Activated CD4-positive, alpha-beta T cell treated with anti-CD3 and anti-CD28 coated beads, Interleukin-2, Interleukin-4, amounts not matched to agents 100 ng/mL and 50 ng/mL, durations not matched to agents 16 hours and 8 hours (primary cell): Measurements from ENCODE around the gene ID1.
"Not testable (repeated sequence)": the region's sequence is repeated elsewhere in the genome, so short reads cannot be mapped to it uniquely, and the experiment has no call there.

ENCODE experiments used
- DNase-seq: peaks from one replicate; pipeline ENCODE4 v3.0.0-alpha.2; 2020; ENCODE audit warnings: low spot score

Gene ID1

DNA sequence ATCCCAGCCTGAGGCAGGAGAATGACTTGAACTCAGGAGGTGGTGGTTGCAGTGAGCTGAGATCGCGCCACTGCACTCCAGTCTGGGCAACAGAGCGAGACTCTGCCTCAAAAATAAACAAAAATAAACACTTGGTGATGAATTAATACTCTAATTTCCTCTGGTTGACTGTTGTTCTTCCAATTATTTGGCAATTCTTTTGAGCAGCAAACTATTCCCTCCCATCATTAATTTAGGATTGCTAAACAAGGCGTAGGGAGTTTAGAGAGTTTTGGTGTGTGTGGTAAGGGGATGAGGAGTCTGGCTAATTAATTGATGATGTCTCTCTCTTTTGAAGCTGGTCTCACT, 2.7 kb upstream of the ID1 start:
- DNase-seq: no peak

DNA sequence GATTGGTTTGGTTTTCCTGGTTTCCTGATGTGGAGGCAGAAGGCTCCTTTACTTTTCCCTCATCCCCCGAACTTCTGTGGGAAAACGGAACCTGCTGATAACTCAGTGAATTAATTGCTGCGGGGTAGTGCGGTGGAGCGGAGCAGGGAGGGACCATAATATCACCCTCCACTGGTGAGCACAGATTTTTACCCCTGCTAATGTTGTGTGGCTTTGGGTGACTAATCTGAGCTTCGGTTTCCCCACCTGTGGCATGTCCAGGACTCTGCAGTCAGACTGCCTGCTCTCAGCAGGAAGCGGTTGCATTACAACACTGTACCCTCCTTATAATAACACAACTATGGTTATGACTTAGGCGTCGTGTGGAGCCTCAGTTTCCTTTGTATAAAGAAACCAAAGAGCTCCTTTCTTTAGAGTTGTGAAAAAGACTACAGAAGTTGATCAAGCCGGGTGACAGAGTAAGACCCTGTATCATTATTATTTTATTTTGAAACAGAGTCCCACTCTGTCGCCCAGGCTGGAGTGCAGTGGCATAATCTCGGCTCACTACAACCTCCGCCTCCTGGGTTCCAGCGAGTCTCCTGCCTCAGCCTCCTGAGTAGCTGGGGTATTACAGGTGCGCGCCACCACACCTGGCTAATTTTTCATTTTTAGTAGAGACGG, 2.2 kb upstream of the ID1 start:
- DNase-seq: peak; percentile 92

DNA sequence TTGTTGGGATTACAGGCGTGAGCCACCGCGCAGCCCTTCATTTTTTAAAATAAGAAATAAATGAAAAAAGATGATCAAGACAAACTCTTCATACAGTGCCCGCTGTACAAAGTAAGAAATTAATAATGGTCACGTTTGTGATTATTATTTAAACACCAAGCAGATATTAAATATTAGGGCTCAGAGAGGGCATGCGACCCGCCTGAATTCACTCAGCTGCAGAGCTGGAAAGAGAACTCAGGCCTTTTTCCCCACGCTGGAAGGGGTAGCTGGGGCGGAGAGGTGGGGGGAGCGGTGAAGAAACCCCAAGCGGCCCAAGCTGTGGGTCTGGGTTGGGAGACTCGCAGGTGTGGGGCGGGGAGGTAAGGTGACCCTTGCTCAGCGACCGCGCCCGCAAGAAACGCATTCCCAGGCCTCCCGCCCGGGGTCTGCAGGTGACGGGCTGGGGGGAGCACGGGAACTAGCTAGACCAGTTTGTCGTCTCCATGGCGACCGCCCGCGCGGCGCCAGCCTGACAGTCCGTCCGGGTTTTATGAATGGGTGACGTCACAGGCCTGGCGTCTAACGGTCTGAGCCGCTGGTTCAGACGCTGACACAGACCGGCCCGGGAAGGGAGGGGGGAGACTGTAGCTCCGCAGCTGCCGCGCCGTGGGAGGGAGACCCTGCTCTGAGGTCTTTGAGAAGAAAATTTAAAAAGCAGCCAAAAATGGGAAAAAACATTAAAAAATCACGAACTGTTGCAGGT, 1.1 kb upstream of the ID1 start:
- peak; percentile 86 for DNase-seq

DNA sequence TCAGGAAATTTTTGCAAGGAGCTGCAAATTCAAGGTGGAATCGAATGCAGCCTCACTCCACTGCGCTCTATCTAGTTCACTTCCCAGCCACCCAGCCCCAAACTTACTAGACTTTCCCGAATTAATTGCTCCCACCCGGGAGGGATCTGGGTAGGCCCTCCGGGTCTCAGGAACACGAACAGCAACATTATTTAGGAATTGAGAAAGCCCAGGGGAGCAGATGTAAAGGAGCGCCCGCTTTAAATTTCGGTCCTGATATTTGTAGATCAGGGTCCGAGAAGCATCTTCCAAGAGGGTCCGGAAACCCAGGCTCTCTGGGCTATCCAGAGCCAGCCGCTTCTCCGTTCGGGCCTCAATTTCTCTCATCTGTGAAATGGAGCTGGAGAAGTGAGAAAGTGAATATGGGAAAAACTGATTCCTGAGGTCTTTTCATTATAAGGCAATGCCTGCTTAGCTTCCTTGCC, 490 bp upstream of the ID1 start:
- DNase-seq: no peak

DNA sequence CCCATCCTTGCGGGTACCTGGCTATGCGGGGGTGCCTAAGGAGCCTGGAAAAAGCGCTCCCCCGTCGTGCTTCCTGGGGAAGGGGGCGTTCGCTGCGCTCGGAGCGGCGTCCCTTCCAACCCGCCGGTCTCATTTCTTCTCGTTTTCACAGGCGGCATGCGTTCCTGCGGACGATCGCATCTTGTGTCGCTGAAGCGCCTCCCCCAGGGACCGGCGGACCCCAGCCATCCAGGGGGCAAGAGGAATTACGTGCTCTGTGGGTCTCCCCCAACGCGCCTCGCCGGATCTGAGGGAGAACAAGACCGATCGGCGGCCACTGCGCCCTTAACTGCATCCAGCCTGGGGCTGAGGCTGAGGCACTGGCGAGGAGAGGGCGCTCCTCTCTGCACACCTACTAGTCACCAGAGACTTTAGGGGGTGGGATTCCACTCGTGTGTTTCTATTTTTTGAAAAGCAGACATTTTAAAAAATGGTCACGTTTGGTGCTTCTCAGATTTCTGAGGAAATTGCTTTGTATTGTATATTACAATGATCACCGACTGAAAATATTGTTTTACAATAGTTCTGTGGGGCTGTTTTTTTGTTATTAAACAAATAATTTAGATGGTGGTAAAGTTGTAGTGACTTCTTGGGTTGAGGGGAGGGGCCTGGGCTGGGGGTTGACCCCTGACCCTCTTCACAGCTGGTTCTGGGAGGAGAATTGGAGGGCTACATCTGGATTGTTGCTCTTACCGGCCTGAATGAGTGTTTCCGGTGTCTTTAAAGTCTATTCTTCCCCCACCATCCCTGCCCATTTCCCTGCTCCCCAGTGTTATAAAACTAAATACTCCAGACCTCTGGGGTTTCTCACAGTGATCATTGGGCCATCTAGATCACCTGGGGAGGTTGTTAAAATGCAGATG, 1.1 kb downstream of the ID1 start:
- no peak for DNase-seq

DNA sequence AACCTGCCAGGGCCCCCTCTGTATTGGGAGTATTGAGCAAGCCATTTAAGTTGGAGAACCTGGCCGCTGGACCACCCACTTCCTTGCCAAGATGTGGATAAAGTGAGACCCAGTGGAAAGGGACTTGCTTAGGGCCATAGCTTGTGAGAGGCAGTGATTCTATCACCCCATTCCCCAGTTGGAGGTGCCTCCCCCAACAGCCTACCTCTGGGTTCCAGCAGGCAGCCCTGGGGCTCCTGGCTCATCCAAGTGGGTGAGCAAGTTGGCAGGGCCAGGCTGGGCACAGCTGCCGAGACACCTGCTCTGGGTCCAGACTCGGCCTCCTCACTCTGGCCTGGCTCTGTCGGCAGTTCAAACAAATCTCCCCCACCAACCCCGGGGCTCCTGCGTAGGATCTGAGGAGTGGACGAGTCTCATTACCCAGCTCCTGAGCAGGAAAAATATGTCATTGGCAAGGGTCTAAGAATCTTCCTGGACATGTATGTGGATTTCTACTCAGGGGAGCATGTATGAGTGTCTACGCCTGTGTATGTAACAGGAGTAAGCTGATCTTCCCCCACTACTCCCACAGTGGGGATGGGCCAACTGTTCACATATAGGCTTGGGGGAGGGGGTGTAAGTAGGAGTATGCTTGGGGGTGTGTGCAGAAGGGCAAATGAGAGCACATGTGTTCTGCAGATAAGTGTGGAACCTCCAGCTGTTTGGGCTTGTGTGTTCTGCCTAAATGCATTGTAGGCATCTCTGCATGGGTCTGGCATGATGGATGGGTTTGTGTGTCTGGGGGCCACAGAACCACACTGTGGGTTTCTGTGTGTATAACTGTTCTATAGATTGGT, 1.9 kb downstream of the ID1 start:
- DNase-seq: no peak

DNA sequence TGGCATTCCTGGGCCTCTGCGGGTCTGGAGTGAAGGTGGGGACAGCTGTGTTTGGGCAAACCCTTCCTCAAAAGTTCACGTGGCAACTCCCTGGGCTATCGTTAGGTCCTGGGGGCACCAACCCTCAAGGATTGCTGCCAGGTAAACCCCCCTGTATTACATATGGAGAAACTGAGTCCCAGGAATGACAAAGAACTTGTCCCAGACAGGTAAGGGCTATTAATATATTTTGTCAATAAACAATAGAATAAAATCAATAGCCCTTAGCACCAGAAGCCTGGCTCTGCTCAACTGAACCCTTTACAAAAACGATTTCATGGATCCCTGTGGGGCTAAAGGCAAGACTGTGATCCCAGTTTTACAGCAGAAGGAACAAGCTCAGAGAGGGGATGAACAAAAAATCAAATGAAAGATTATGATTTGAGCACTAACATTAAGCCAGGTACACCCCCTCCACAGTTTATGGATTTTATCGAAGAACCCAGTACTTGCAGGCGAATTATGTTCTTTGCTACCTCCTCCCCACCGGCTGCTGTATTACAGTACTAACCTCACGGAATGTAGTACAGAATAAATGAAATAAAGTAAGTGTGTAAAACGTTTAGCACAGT, 2.7 kb downstream of the ID1 start:
- no peak for DNase-seq

DNA sequence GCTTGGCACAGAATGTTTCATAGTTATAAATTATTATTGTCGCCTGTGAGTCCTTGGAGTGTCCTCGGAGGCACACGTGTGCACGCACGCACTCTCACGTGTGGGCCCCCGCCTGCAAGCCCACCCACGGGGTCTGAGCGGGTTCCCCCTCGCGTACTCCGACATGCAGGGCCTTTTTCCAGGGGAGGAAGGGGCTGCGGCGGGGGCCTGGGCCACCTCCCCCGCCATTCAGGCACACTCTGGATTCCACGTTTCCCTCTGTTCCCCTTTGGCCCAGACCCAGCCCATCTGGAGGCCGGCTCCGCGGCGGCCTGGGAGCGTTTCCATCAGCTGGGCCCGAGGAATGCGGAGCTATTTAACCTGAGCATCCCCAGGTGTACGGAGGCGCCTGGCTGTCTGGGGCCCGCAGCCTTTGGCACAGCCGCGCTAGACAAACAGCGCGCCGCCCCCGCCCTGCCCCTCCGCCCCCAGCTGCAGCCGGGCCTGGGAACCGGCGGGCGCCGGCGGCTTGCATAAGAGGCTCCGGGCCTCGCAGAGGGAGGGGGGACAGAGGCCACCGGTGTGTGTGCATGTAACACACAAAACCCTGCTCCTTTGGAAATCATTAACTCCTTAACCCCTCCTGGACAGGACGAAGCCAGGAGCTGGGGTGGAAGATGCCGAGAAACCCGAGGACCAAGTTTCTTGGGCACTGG, 3.3 kb downstream of the ID1 start:
- no peak for DNase-seq

DNA sequence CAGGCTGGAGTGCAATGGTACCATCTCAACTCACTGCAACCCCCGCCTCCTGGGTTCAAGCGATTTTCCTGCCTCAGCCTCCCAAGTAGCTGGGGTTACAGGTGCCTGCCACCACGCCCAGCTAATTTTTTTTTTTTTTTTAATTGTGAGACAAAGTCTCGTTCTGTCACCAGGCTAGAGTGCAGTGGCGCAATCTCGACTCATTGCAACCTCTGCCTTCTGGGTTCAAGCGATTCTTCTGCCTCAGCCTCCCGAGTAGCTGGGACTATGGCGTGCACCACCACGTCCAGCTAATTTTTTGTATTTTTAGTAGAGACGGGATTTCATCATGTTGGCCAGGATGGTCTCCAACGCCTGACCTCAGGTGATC, 7.2 kb downstream of the ID1 start:
- not testable (repeated sequence) for DNase-seq

DNA sequence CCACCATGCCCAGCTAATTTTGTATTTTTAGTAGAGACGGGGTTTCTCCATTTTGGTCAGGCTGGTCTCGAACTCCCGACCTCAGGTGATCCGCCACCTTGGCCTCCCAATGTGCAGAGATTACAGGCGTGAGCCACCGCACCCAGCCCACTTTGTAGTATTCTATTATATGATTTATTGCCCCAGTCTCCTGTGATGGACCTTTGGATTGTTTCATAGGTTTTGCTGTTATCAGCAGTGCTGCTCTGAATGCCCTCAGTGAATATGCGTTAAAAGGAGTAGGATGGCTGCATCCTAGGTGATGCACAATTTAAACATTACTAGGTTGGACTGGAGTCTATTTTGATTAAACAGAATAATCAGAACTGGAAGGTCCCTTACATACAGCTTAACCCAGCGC, 10.3 kb downstream of the ID1 start:
- DNase-seq: no peak

DNA sequence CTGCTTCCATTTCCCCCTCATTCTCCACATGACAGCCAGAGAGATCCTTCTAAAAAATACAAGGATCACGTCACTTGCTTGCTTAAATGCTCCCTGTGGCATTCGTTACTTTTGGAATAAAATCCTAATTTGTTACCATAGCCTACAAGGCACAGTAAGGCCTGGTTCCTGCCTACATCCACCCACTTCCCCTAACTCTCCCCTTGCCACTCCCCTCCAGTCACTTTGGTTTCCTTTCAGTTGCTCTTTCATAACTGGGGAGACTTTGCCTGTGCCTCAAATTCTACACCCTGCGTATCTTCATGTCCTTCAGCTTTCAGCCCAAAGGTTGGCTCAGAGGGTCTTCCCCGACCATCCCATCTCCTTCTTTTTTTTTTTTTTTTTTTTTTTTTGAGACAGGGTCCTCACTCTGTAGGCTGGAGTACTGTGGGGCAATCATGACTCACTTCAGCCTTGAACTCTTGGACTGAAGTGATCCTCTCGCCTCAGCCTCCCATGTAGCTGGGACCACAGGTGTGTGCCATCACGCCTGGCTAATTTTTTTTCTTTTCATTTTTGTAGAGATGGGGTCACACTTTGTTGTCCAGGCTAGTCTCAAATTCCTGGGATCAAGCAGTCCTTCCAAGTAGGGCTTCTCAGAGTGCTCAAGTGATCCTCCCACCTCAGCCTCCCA, 12.5 kb downstream of the ID1 start:
- DNase-seq: no peak

DNA sequence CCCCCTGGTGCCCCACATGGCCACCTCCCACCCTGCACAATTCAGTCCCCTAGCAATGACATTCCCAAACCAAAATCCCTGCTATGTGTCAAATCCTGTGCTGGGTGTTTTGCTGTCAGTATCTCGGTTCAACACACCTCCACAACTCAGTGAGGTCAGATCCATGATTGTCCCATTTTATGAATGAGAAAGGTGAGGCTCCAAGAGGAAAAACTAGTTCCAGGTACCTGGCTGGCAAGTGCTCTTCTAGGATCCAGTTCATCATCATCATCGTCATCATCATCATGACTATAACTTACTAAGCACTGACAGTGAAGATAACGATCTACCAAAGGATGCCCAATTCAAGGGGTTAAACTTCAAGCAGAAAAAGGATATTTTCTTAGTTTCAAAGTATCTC, 15.2 kb downstream of the ID1 start:
- DNase-seq: no peak

DNA sequence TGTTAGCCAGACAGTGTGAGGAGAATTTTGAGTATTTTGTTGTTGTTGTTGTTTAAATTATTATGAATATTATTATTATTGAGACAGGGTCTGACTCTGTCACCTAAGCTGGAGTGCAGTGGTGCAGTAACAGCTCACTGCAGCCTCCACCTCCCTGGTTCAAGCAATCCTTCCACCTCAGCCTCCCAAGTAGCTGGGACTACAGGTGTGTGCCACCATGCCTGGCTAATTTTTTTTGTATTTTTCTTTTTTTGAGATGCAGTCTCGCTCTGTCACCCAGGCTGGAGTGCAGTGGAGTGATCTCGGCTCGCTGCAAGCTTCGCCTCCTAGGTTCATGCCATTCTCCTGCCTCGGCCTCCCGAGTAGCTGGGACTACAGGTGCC, 18.0 kb downstream of the ID1 start:
- DNase-seq: not testable (repeated sequence)

DNA sequence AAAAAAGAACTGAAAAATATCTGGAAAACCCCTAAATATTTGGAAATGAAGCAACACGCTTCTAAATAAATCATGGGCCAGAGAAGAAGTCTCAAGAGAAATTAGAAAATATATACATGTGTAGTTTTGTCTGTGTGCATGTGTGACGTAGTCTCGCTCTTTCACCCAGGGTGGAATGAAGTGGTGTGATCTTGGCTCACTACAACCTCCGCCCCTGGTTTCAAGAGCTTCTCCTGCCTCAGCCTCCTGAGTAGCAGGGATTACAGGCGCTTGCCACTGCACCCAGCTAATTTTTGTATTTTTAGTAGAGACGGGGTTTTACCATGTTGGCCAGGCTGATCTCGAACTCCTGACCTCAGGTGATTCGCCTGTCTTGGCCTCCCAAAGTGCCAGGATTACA, 21.4 kb downstream of the ID1 start:
- DNase-seq: not testable (repeated sequence)

DNA sequence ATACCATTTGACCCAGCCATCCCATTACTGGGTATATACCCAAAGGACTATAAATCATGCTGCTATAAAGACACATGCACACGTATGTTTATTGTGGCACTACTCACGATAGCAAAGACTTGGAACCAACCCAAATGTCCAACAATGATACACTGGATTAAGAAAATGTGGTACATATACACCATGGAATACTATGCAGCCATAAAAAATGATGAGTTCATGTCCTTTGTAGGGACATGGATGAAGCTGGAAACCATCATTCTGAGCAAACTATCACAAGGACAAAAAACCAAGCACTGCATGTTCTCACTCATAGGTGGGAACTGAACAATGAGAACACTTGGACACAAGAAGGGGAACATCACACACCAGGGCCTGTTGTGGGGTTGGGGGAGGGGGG, 23.0 kb downstream of the ID1 start:
- DNase-seq: not testable (repeated sequence)

DNA sequence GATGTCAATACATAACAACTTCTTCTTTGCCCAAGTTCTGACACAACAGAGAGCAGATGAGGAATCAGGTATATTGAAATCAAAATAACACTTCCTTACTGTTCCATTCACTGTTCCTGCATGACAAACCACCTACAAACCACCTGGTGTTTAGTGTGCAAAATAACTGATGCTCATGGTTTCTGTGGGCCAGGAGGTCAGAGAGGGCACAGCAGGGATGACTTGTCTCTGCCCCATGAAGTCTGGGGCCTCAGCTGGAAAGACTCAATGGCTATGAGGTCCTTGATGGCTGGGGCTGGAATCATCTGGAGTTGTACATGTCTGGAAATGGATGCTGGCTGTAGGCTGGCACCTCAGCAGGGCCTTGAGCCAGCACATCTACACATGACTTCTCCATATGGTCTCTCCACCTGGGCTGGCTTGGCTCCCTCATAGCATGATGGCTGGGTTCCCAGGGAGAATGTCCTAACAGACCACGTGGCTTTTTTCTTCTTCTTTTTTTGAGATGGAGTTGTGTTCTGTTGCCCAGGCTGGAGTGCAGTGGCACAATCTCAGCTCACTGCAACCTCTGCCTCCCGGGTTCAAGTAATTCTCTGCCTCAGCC, 25.2 kb downstream of the ID1 start:
- DNase-seq: no peak

DNA sequence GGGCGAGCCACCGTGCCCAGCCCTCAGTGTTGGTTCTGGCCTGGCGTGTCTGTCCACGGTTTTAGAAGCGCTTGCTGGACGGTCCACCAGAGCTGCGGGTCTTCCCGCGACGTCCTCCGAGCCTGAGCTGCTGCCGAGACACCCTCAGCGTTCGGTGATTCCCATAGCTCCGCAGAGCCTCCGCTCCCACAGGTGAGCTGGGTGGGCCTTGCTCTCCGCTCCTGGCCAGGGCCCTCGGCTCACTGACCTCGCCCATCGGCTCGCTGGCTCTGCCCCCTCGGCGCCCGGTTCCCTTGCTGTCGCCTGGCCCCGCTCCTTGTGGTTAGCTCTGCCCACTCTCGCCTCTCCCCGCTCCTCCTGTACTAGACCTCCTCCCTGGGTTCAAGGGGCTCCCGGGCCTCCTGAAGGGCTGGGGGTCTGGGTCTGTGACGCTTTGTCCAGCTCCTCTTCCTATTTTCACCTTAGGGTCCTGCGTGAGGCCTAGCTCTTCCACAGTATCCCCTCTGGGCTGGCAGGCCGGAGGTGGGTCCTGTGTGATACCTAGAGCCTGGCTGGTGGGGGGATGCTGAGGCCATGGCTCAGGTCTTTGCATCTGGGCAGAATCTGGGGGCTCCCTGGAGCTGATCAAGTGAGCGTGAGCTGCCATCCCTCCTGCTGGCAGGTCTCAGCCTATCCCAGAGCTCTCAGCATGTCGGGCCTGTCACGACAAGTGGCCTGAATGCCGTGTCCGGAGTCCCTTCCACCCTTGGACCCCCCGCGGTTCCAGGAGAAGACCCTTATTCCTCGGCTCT, 27.7 kb downstream of the ID1 start:
- no peak for DNase-seq

DNA sequence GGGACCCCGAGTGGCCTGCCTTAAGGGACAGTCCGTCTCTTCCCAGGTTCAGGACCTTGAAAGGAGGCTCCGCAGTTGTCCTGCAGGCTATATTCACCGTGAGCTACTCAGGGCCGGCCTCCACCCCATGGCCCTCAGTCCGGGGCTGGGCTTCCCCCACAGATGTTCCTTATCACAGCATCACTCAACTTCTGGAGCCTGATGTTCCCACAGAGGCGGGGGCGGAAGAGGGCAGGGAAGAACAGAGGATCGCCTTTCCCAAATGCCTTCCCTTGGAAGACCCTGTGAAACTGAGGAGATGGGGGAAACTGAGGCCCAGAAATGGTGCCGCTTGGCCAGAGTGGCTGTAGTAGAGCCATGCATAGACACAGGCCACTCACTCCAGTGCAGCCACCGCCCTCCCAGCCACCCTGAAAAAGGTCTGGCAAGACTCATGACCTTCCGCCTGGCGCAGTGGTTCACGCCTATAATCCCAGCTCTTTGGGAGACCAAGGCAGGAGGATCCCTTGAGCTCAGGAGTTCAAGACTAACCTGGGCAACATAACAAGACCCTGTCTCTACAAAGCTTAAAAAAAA, 28.3 kb downstream of the ID1 start:
- no peak for DNase-seq

DNA sequence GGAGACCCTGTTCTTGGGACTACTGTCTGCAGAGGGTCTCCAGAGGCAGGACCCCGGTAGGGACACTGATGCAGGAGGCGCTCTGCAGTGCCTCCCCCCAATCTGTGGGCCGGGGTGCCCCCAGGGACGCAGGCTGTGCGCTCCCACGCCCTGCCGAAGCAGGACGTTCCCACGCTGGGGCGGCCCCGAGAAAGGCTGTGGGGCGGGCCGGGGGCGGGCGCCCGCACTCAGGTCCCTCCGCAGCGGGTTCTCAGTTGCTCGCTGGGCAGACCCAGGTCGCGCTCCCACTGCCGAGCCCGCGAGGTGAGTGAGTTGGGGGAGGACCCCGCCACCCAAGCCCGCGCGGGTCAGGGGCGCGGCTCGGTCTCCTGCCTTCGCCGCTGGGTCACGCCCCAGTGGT, 32.6 kb downstream of the ID1 start, which contains the start of gene COX4I2:
COX4I2 (plus strand) TSS at position 253 of the 400 bp plus-strand sequence. CDS start 1,106 bp downstream, outside the sequence.
- no peak for DNase-seq
